D721Med (cell line): ENCODE results near the gene PDLIM5.

Source experiments
- DNase-seq: peaks from one replicate; pipeline ENCODE4 v3.0.0; 2011; ENCODE audit warnings: low spot score; ENCODE audit not compliant: insufficient read length
- FAIRE-seq: peaks from 2 replicates; lab custom pipeline; 2011; peaks lifted over from hg19 to GRCh38; lab: Jason Lieb, UNC
- CTCF ChIP-seq: IDR thresholded peaks from 2 replicates; pipeline ENCODE4 v1.5.1; 2012; ENCODE audit warnings: mild to moderate bottlenecking, control low read depth; ENCODE audit not compliant: insufficient read depth; ENCODE audit errors: missing control alignments

Gene PDLIM5

GRCh38 chr4:94480362-94480951, 28.7 kb downstream of the PDLIM5 start:
- no peak for DNase-seq
- no peak for FAIRE-seq
- no peak for TF ChIP-seq CTCF

- FAIRE-seq (no peak), DNase-seq (no peak)
- TF ChIP-seq CTCF: no peak
Observed at GRCh38 chr4:94483895-94484294, 32.2 kb downstream of the PDLIM5 start.

GRCh38 chr4:94484818-94485217, 33.1 kb downstream of the PDLIM5 start:
- DNase-seq (no peak), FAIRE-seq (no peak)
- TF ChIP-seq CTCF: no peak

- TF ChIP-seq CTCF: no peak
- DNase-seq (no peak), FAIRE-seq (no peak)
Observed at GRCh38 chr4:94486372-94486801, 34.6 kb downstream of the PDLIM5 start.

GRCh38 chr4:94488670-94489069, 36.9 kb downstream of the PDLIM5 start:
- no peak for TF ChIP-seq CTCF
- DNase-seq: no peak
- no peak for FAIRE-seq

- FAIRE-seq (no peak), DNase-seq (no peak)
- TF ChIP-seq CTCF: no peak
Observed at GRCh38 chr4:94489098-94489497, 37.4 kb downstream of the PDLIM5 start.

GRCh38 chr4:94490437-94490836, 38.7 kb downstream of the PDLIM5 start:
- no peak for DNase-seq
- no peak for FAIRE-seq
- TF ChIP-seq CTCF: no peak
